HCT116 (cell line): ENCODE data around the gene ADNP. TPM values are rescaled to one million over a fixed set of nuclear protein-coding genes. Genes with fewer than 3 reads are reported as not detected.

Source experiments
- ATAC-seq: fragments of 200-7000 bp; cut with Tn5 transposase; 2 replicates; pipeline ENCODE4 v1.9.1; 2020; ENCODE audit warnings: mild to moderate bottlenecking, moderate library complexity
- BruUV-seq: library from RNA; stranded (reverse); fragments of 400-500 nt; replicated peaks from 2 replicates; lab custom pipeline; 2021; lab: Mats Ljungman, UMichigan
- CTCF ChIA-PET: fragments of 300-600 bp; sonication (Branson Sonifier 250); formaldehyde crosslinking; loops from one replicate; lab custom pipeline; 2021; ENCODE audit warnings: antibody characterized with exemption; lab: Charles Lee
- POLR2A ChIA-PET: fragments of 300-600, 350-600 bp; sonication (Branson Sonifier 250); formaldehyde crosslinking; loops from one replicate; lab custom pipeline; 2021; ENCODE audit warnings: antibody characterized with exemption; lab: Charles Lee
- RAD21 ChIA-PET, 2 experiments: fragments of 300-600 bp; sonication (Branson Sonifier 250); formaldehyde crosslinking; loops; one replicate each; lab custom pipeline; 2023; ENCODE audit warnings: low total read pairs in 2 of 2; ENCODE audit not compliant: uncharacterized antibody in 2 of 2, unreplicated experiment in 2 of 2, low non-redundant PET in 1 of 2; lab: Charles Lee
- DNase-seq: peaks from one replicate; pipeline ENCODE4 v3.0.0-alpha.2; 2010; ENCODE audit warnings: low read depth, low spot score
- H2AFZ ChIP-seq: fragments of 200-600 bp; shearing (Covaris generic), sonication (generic); 2 replicates; pipeline ENCODE4 v1.6.1; 2017; ENCODE audit warnings: low read depth, mixed run types, mixed read lengths, antibody characterized with exemption, low read length; ENCODE audit not compliant: poor library complexity, severe bottlenecking
- H3K27ac ChIP-seq: 2 replicates; pipeline ENCODE4 v1.5.1; 2012; ENCODE audit warnings: low read depth, low read length
- H3K27me3 ChIP-seq: fragments of 200-600 bp; sonication (generic); 2 replicates; pipeline ENCODE4 v1.6.1; 2016; ENCODE audit warnings: mixed run types, low read length, mixed read lengths; ENCODE audit not compliant: insufficient read depth
- H3K36me3 ChIP-seq, 2 experiments: fragments of 200-500 bp in 1 of 2; fragments of 200-600 bp in 1 of 2; sonication (Bioruptor generic) in 1 of 2; sonication (generic) in 1 of 2; 2 replicates each; pipeline versions ENCODE4 v1.5.1 to v1.6.1; 2014 to 2016; ENCODE audit warnings: low read length in 2 of 2, inconsistent platforms in 1 of 2, mixed read lengths in 1 of 2, mixed run types in 1 of 2; ENCODE audit not compliant: insufficient read depth in 2 of 2, control insufficient read depth in 1 of 2
- H3K4me1 ChIP-seq, 2 experiments: fragments of 200-600 bp in 1 of 2; sonication (generic) in 1 of 2; 2 replicates each; pipeline versions ENCODE4 v1.5.1 to v1.6.1; 2012 to 2017; ENCODE audit warnings: low read length in 2 of 2, inconsistent platforms in 1 of 2, mild to moderate bottlenecking in 1 of 2, mixed read lengths in 1 of 2, mixed run types in 1 of 2, moderate library complexity in 1 of 2; ENCODE audit not compliant: insufficient read depth in 2 of 2, control insufficient read depth in 1 of 2
- H3K4me2 ChIP-seq: fragments of 200-600 bp; sonication (generic); 2 replicates; pipeline ENCODE4 v1.6.1; 2017; ENCODE audit warnings: mixed run types, low read length, mixed read lengths
- H3K4me3 ChIP-seq, 2 experiments: fragments of 200-600 bp in 1 of 2; sonication (generic) in 1 of 2; replicated peaks in 1 of 2; 2 replicates each; pipeline ENCODE4 v1.5.1; 2011 to 2016; ENCODE audit warnings: low read length in 2 of 2, control low read depth in 1 of 2, low read depth in 1 of 2, mild to moderate bottlenecking in 1 of 2, mixed read lengths in 1 of 2, mixed run types in 1 of 2
- H3K79me2 ChIP-seq: fragments of 200-600 bp; sonication (generic); 2 replicates; pipeline ENCODE4 v1.6.1; 2017; ENCODE audit warnings: mild to moderate bottlenecking, mixed run types, low read length, moderate library complexity, mixed read lengths; ENCODE audit not compliant: insufficient read depth
- H3K9ac ChIP-seq: fragments of 200-600 bp; sonication (generic); 2 replicates; pipeline ENCODE4 v1.6.1; 2016; ENCODE audit warnings: low read length, mixed read lengths
- H3K9me2 ChIP-seq: fragments of 200-600 bp; sonication (generic), shearing (Covaris generic); 2 replicates; pipeline ENCODE4 v1.6.1; 2017; ENCODE audit warnings: mixed run types, mild to moderate bottlenecking, moderate library complexity; ENCODE audit not compliant: insufficient read depth
- H3K9me3 ChIP-seq, 2 experiments: fragments of 200-500 bp in 1 of 2; fragments of 200-600 bp in 1 of 2; sonication (Bioruptor generic) in 1 of 2; sonication (generic) in 1 of 2; 2 replicates each; pipeline ENCODE4 v1.6.1; 2014 to 2017; ENCODE audit warnings: low read length in 2 of 2, mixed read lengths in 2 of 2, inconsistent platforms in 1 of 2, low read depth in 1 of 2, mild to moderate bottlenecking in 1 of 2, mixed run types in 1 of 2, moderate library complexity in 1 of 2; ENCODE audit not compliant: control insufficient read depth in 1 of 2, insufficient read depth in 1 of 2
- H4K20me1 ChIP-seq: fragments of 200-600 bp; sonication (generic), shearing (Covaris generic); 2 replicates; pipeline ENCODE4 v1.6.1; 2017; ENCODE audit warnings: mixed run types, mild to moderate bottlenecking, moderate library complexity; ENCODE audit not compliant: insufficient read depth
- ATF3 ChIP-seq: IDR thresholded peaks from 2 replicates; pipeline ENCODE4 v1.6.1; 2012
- CEBPB ChIP-seq: IDR thresholded peaks from 2 replicates; pipeline ENCODE4 v1.6.1; 2012; ENCODE audit warnings: low read depth
- CTCF ChIP-seq, 3 experiments: fragments of 200-600 bp in 1 of 3; sonication (generic) in 1 of 3; IDR thresholded peaks in 2 of 3; conservative IDR thresholded peaks in 1 of 3; 2 replicates each; pipeline ENCODE4 v1.5.1; 2012 to 2017; ENCODE audit warnings: low read depth in 2 of 3, low read length in 2 of 3, antibody characterized with exemption in 1 of 3, borderline replicate concordance in 1 of 3, control low read depth in 1 of 3, mild to moderate bottlenecking in 1 of 3, mixed read lengths in 1 of 3, mixed run types in 1 of 3, moderate library complexity in 1 of 3; ENCODE audit not compliant: insufficient read depth in 1 of 3
- EGR1 ChIP-seq: IDR thresholded peaks from 2 replicates; pipeline ENCODE4 v1.6.1; 2012; ENCODE audit warnings: low read depth
- MAX ChIP-seq: IDR thresholded peaks from 2 replicates; pipeline ENCODE4 v1.6.1; 2012
- RAD21 ChIP-seq: IDR thresholded peaks from 2 replicates; pipeline ENCODE4 v1.6.1; 2012; ENCODE audit warnings: low read depth, mild to moderate bottlenecking
- SIN3A ChIP-seq: IDR thresholded peaks from 2 replicates; pipeline ENCODE4 v1.6.1; 2012; ENCODE audit warnings: low read depth
- YY1 ChIP-seq: IDR thresholded peaks from 2 replicates; pipeline ENCODE4 v1.6.1; 2011; ENCODE audit warnings: low read length, low read depth, moderate library complexity, mild to moderate bottlenecking; ENCODE audit not compliant: insufficient replicate concordance; ENCODE audit errors: extremely low read depth
- ZBTB33 ChIP-seq: IDR thresholded peaks from 2 replicates; pipeline ENCODE4 v1.6.1; 2011; ENCODE audit warnings: mild to moderate bottlenecking, low read length, moderate library complexity; ENCODE audit not compliant: insufficient replicate concordance; ENCODE audit errors: extremely low read depth
- intact Hi-C: fragments of 100-400 bp; cut with micrococcal nuclease; formaldehyde crosslinking; loops from 2 replicates; pipeline ENCODE4 v1.10.0; 2022
- total RNA-seq: library from RNA; stranded (reverse); gene quantifications from one replicate; pipeline ENCODE4 v1.2.1, GENCODE V29; 2021; ENCODE audit not compliant: unreplicated experiment

The ADNP gene
- total RNA-seq, 1 experiment from 2014 or later, result 85.9 TPM

GRCh38 chr20:50911716-50912115 lies 19.5 kb downstream of the ADNP start:
- Histone ChIP-seq H3K27me3 (no peaks in the 10 kb centered on the region), H3K9me2 (no peaks in the 10 kb centered on the region), H3K36me3 (peaks cover 7 to 19% of the 10 kb centered on the region in 2 experiments; a peak in 2 of 4 replicates), H3K9ac (no peak overlapping the region), H3K9me3 (no peaks in the 10 kb centered on the region), H3K79me2 (peaks cover 99% of the 10 kb centered on the region), H2AFZ (no peak overlapping the region), H3K4me2 (no peak overlapping the region), H3K4me3 (no peak overlapping the region), H3K27ac (no peak overlapping the region), H4K20me1 (peaks cover 41% of the 10 kb centered on the region; the same call in 1 of the 2 replicates), H3K4me1 (peaks cover 0 to 14% of the 10 kb centered on the region in 2 experiments; a peak in 2 of 4 replicates)
- ChIA-PET RAD21 (no interaction called here), CTCF (interaction anchor here (1.2 to 1.4 kb wide), 2 partner anchors 17 to 117 kb away, joined by 3 read pairs; partner anchors contain the start of gene BCAS4), POLR2A (no interaction called here)
- DNase-seq, result no peak
- intact Hi-C loops, result no loop called here
- BruUV-seq, result no TSS peak
- ATAC-seq, result no peak
- no peak for TF ChIP-seq MAX
- no peak for TF ChIP-seq RAD21
- no peak for TF ChIP-seq CEBPB
- no peak for TF ChIP-seq CTCF (IDR thresholded peaks at IDR 0.05 in 2 of 3, conservative IDR thresholded peaks at IDR 0.05 in 1 of 3; ENCODE audit: borderline replicate concordance in 1 of 3, insufficient read depth in 1 of 3, low read depth in 2 of 3, low read length in 2 of 3)
- TF ChIP-seq ZBTB33, result no peak
- TF ChIP-seq ATF3, result no peak
- TF ChIP-seq YY1, result no peak
- TF ChIP-seq SIN3A, result no peak
- no peak for TF ChIP-seq EGR1
